OCI-LY1 (cell line): ENCODE results near the gene ADGRG2.

ENCODE experiments used
- EZH2 ChIP-seq: fragments of 200-600 bp; sonication (generic), shearing (Covaris generic); IDR thresholded peaks from 2 replicates; pipeline ENCODE4 v1.8.0; 2017; ENCODE audit warnings: borderline replicate concordance, mixed run types, mild to moderate bottlenecking, antibody characterized with exemption, low read length, moderate library complexity, mixed read lengths
- TF ChIP-seq, protein P1 (sequence below): fragments of 200-600 bp; sonication (generic), shearing (Covaris generic); IDR thresholded peaks from 2 replicates; pipeline ENCODE4 v1.5.1; 2017; ENCODE audit warnings: mild to moderate bottlenecking, antibody characterized with exemption, low read length, moderate library complexity, mixed read lengths

DNA sequence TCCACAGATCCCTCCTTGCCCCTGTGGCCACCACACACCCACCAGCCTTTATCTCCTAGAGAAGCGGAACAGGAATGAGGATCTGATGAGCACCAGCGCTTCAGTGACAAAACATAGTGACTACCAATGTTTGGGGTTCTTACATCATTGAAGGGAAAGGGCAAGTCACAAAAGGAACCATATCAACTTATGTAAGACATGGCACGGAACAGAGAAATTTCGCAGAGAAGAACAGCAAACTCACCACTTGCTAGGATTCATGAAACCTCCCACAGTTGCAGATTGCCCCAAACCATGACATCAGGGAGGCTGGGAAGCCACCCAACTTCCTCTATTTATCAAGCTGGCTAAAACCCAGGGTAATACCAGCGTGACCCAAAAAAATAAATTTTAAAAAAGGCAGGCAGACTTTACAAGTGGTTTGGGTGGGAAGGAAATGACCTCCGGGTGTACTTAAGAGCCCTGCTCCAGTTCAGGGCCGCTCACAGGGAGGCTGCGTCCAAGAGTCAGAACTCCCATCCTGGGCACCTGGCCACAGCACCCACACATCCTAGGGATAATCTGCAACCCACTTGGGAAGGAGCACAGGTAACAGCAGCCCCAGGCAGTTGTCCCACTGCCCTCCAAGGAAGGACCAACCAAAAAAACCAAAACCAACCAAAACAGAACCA is 36.0 kb downstream of the ADGRG2 start:
- TF ChIP-seq, protein P1, sequence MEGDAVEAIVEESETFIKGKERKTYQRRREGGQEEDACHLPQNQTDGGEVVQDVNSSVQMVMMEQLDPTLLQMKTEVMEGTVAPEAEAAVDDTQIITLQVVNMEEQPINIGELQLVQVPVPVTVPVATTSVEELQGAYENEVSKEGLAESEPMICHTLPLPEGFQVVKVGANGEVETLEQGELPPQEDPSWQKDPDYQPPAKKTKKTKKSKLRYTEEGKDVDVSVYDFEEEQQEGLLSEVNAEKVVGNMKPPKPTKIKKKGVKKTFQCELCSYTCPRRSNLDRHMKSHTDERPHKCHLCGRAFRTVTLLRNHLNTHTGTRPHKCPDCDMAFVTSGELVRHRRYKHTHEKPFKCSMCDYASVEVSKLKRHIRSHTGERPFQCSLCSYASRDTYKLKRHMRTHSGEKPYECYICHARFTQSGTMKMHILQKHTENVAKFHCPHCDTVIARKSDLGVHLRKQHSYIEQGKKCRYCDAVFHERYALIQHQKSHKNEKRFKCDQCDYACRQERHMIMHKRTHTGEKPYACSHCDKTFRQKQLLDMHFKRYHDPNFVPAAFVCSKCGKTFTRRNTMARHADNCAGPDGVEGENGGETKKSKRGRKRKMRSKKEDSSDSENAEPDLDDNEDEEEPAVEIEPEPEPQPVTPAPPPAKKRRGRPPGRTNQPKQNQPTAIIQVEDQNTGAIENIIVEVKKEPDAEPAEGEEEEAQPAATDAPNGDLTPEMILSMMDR = no peak
- no peak for TF ChIP-seq EZH2
